PFSK-1 (cell line): ENCODE measurements around the gene POU2F1.

Experiments
- FOXP2 ChIP-seq: optimal IDR thresholded peaks from 2 replicates; pipeline ENCODE3; 2011; ENCODE audit warnings: borderline replicate concordance, control low read depth, inconsistent platforms; ENCODE audit not compliant: insufficient read depth; ENCODE audit errors: extremely low read length, extremely low read depth
- POLR2AphosphoS5 ChIP-seq: IDR thresholded peaks from 2 replicates; pipeline ENCODE4 v1.6.1; 2012; ENCODE audit warnings: low read depth, mild to moderate bottlenecking, control low read depth, low read length, moderate library complexity
- SIN3A ChIP-seq: IDR thresholded peaks from 2 replicates; pipeline ENCODE4 v1.6.1; 2012; ENCODE audit warnings: mild to moderate bottlenecking, low read length, moderate library complexity, borderline replicate concordance; ENCODE audit not compliant: insufficient read depth
- TAF1 ChIP-seq: IDR thresholded peaks from 2 replicates; pipeline ENCODE4 v1.6.1; 2012; ENCODE audit warnings: low read length, control low read depth, borderline replicate concordance; ENCODE audit not compliant: insufficient read depth
- TF ChIP-seq, protein P1 (sequence below), 2 experiments: IDR thresholded peaks; 2 replicates each; pipeline versions ENCODE4 v1.6.1 to v1.8.0; 2011 to 2012; ENCODE audit warnings: low read depth in 2 of 2, low read length in 2 of 2, control low read depth in 1 of 2, inconsistent platforms in 1 of 2, mild to moderate bottlenecking in 1 of 2, moderate library complexity in 1 of 2; ENCODE audit not compliant: insufficient read depth in 1 of 2

Gene POU2F1

DNA sequence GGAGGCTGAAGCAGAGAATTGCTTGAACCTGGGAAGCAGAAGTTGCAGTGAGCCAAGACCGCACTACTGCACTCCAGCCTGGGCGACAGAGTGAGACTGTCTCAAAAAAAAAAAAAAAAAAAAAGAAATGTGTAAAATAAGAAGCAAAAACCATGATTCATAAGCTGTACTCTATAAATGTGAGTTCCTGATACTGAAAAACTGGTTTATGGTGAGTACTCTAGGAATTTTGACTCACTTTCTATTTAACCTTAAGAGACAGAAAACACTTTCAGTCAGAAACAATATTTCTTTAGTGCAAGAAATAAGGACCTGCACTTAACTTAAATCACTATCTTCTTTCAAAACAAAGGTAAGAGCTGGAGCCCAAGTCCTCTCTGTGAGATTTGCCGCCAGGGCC is 19.9 kb upstream of the POU2F1 start:
- TF ChIP-seq, protein P1, sequence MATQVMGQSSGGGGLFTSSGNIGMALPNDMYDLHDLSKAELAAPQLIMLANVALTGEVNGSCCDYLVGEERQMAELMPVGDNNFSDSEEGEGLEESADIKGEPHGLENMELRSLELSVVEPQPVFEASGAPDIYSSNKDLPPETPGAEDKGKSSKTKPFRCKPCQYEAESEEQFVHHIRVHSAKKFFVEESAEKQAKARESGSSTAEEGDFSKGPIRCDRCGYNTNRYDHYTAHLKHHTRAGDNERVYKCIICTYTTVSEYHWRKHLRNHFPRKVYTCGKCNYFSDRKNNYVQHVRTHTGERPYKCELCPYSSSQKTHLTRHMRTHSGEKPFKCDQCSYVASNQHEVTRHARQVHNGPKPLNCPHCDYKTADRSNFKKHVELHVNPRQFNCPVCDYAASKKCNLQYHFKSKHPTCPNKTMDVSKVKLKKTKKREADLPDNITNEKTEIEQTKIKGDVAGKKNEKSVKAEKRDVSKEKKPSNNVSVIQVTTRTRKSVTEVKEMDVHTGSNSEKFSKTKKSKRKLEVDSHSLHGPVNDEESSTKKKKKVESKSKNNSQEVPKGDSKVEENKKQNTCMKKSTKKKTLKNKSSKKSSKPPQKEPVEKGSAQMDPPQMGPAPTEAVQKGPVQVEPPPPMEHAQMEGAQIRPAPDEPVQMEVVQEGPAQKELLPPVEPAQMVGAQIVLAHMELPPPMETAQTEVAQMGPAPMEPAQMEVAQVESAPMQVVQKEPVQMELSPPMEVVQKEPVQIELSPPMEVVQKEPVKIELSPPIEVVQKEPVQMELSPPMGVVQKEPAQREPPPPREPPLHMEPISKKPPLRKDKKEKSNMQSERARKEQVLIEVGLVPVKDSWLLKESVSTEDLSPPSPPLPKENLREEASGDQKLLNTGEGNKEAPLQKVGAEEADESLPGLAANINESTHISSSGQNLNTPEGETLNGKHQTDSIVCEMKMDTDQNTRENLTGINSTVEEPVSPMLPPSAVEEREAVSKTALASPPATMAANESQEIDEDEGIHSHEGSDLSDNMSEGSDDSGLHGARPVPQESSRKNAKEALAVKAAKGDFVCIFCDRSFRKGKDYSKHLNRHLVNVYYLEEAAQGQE (IDR thresholded peaks at IDR 0.05; ENCODE audit: insufficient read depth in 1 of 2, low read depth in 2 of 2, low read length in 2 of 2) = no peak
- no peak for TF ChIP-seq FOXP2
- TF ChIP-seq POLR2AphosphoS5 = no peak

DNA sequence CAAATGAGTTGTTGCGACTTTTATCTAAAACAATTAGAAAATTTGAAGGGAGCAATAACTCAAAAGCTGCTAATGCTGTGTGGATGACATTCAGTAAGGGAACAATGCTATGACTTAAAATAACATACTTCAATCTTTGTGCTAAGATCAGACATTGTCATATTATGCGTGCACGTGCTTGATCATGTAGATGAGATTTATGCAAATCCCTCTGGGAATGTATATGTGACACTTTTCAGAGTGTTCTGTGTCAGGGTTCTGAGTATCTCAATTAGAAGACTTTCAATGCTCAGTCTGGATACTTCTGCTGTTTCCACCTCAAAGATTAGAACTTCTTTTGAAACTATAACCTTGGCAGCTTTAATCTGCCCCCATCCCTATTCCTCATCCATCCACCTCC is 18.6 kb upstream of the POU2F1 start:
- no peak for TF ChIP-seq SIN3A
- TF ChIP-seq POLR2AphosphoS5 = no peak
- TF ChIP-seq TAF1 = no peak
- TF ChIP-seq, protein P1 (IDR thresholded peaks at IDR 0.05; ENCODE audit: insufficient read depth in 1 of 2, low read depth in 2 of 2, low read length in 2 of 2) = no peak
- no peak for TF ChIP-seq FOXP2

DNA sequence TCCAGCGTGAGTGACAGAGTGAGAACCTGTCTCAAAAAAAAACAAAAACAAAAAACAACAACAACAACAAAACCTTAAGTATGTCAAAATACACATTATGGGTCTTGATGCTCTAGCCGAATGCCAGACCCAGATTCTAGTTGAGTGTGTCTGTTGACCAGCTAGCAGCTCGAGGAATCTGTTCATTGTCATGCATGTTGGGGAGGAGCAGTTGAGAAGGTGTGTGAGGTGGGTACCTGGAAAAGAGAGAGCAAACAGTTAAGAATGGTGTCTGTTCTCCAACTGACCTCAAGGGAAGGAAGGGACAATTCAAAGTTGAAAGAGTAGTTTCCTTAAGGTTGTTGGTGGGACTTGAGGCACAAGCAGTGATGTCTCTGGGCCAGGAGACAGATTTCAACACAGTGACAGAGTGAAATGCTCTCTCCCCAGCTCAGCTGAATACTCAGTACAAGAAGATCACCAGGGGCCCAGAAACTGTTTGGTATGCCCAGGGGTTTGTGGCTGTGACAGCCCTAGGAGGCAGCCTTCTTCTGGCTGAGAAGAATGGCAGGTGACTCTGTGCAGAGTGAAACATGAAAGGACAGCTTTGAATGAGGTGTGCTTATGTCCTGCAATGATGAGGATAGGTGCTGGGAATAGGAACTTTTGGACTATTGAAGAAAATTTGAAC is 14.4 kb upstream of the POU2F1 start:
- TF ChIP-seq TAF1 (no peak), SIN3A (no peak), FOXP2 (no peak), POLR2AphosphoS5 (no peak)
- TF ChIP-seq, protein P1 (IDR thresholded peaks at IDR 0.05; ENCODE audit: insufficient read depth in 1 of 2, low read depth in 2 of 2, low read length in 2 of 2) = no peak

DNA sequence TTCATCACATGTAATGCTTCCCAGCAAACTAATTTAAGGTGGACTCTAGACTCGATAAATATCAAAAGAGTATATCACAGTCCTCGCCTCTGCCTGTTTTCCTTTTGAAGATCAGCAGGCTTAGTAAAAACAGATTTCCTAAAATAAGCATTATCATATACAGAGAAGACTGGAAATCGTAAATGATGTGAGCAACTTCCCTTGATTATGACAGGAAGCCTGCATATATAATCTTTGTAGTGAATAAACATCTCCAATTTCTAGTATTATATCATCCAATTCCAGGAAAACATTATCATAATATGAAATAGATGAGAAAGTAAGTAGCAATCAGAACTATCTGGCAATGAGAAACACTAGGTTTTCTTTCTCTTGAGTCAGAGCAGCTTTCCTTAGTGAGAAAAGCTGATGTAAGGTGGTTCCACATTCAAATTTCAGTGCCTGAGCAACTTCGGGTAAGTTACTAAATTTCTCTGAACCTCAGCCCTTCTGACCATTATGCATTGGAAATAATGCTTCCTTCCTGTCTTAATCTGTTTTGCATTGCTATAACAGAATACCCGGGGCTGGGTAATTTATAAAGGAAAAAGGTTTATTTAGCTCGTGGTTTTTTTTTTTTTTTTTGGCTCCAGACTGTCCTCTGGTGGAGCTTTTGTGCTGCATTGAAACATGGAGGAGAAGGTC is 12.6 kb upstream of the POU2F1 start:
- TF ChIP-seq FOXP2 = no peak
- no peak for TF ChIP-seq TAF1
- no peak for TF ChIP-seq POLR2AphosphoS5
- TF ChIP-seq SIN3A = no peak
- TF ChIP-seq, protein P1 (IDR thresholded peaks at IDR 0.05; ENCODE audit: insufficient read depth in 1 of 2, low read depth in 2 of 2, low read length in 2 of 2) = no peak
